HepG2 (cell line): ENCODE data around the gene GATM. TPM values are rescaled to one million over a fixed set of nuclear protein-coding genes. Genes with fewer than 3 reads are reported as not detected.

Source experiments
- ELF1 ChIP-seq: sonication (generic); formaldehyde crosslinking; IDR thresholded peaks from 2 replicates; pipeline ENCODE4 v1.4.0; 2020; ENCODE audit warnings: missing genetic modification reagents
- ELF3 ChIP-seq: IDR thresholded peaks from 2 replicates; pipeline ENCODE4 v1.6.1; 2016; ENCODE audit warnings: missing genetic modification reagents, missing compliant biosample characterization
- GATAD1 ChIP-seq: IDR thresholded peaks from 2 replicates; pipeline ENCODE4 v1.6.1; 2016; ENCODE audit warnings: missing genetic modification reagents, missing compliant biosample characterization
- MEF2D ChIP-seq: sonication (generic); formaldehyde crosslinking; IDR thresholded peaks from 2 replicates; pipeline ENCODE4 v1.5.1; 2020; ENCODE audit warnings: mild to moderate bottlenecking, missing genetic modification reagents
- MEIS2 ChIP-seq: sonication (generic); formaldehyde crosslinking; IDR thresholded peaks from 2 replicates; pipeline ENCODE4 v1.9.0; 2021; ENCODE audit warnings: mild to moderate bottlenecking, missing genetic modification reagents
- MTA1 ChIP-seq: sonication (generic); formaldehyde crosslinking; IDR thresholded peaks from 2 replicates; pipeline ENCODE4 v1.4.0; 2020; ENCODE audit warnings: missing genetic modification reagents, mild to moderate bottlenecking, borderline replicate concordance
- MXD4 ChIP-seq: IDR thresholded peaks from 2 replicates; pipeline ENCODE4 v1.6.1; 2016; ENCODE audit warnings: mild to moderate bottlenecking, missing biosample characterization, missing genetic modification reagents
- PITX1 ChIP-seq: sonication (generic); formaldehyde crosslinking; IDR thresholded peaks from 2 replicates; pipeline ENCODE4 v1.5.1; 2020; ENCODE audit warnings: mild to moderate bottlenecking, missing genetic modification reagents
- POLR2G ChIP-seq: fragments of 200-400 bp; formaldehyde crosslinking; IDR thresholded peaks from 2 replicates; pipeline ENCODE4 v1.6.1; 2018; ENCODE audit warnings: mild to moderate bottlenecking, low read depth, low read length, moderate library complexity
- YEATS2 ChIP-seq: sonication (generic); formaldehyde crosslinking; IDR thresholded peaks from 2 replicates; pipeline ENCODE4 v1.4.0; 2020; ENCODE audit warnings: missing genetic modification reagents, borderline replicate concordance
- ZBTB7B ChIP-seq: sonication (generic); formaldehyde crosslinking; IDR thresholded peaks from 2 replicates; pipeline ENCODE4 v1.4.0; 2020; ENCODE audit warnings: missing genetic modification reagents
- ZKSCAN1 ChIP-seq: fragments of 150-350 bp; IDR thresholded peaks from 2 replicates; pipeline ENCODE4 v1.6.1; 2014; ENCODE audit warnings: low read length
- ZNF274 ChIP-seq: sonication (generic); formaldehyde crosslinking; IDR thresholded peaks from 2 replicates; pipeline ENCODE4 v1.5.1; 2020; ENCODE audit warnings: mild to moderate bottlenecking, missing genetic modification reagents
- ZNF296 ChIP-seq: sonication (generic); formaldehyde crosslinking; conservative IDR thresholded peaks from 2 replicates; pipeline ENCODE4 v1.5.0; 2020; ENCODE audit warnings: mild to moderate bottlenecking, missing genetic modification reagents
- ZNF547 ChIP-seq: sonication (generic); formaldehyde crosslinking; IDR thresholded peaks from 2 replicates; pipeline ENCODE4 v1.5.1; 2020; ENCODE audit warnings: mild to moderate bottlenecking, missing genetic modification reagents
- ZNF605 ChIP-seq: sonication (generic); formaldehyde crosslinking; IDR thresholded peaks from 2 replicates; pipeline ENCODE4 v1.8.0; 2022; ENCODE audit warnings: mild to moderate bottlenecking, missing genetic modification reagents
- ZSCAN30 ChIP-seq: sonication (generic); formaldehyde crosslinking; IDR thresholded peaks from 2 replicates; pipeline ENCODE4 v1.5.0; 2020; ENCODE audit warnings: mild to moderate bottlenecking, missing genetic modification reagents
- polyA plus RNA-seq, 8 experiments: library from polyadenylated mRNA; depleted of rRNA in 3 of 8; stranded (reverse) in 7 of 8; unstranded in 1 of 8; fragments of >200 nt; fragmentation: Illumina TruSeq in 4 of 8; extraction: Trizol in 4 of 8; gene quantifications; 2 replicates each; pipeline versions ENCODE4 v1.2.1 to v1.2.3, GENCODE V29; 2011 to 2016; ENCODE audit warnings: low read depth in 4 of 8, missing spikeins in 1 of 8, mixed read lengths in 1 of 8; ENCODE audit not compliant: insufficient read depth in 1 of 8
- total RNA-seq, 5 experiments: library from RNA; depleted of rRNA; stranded (reverse); fragments of >200 nt; fragmentation: Illumina TruSeq; extraction: Trizol; gene quantifications; 2 replicates each; pipeline ENCODE4 v1.2.3, GENCODE V29; 2016; ENCODE audit warnings: low read depth in 1 of 5
- TF ChIP-seq, protein P1 (sequence below): sonication (generic); formaldehyde crosslinking; IDR thresholded peaks from 2 replicates; pipeline ENCODE4 v1.5.1; 2020; ENCODE audit warnings: mild to moderate bottlenecking, missing genetic modification reagents
- TF ChIP-seq, protein P2 (sequence below): sonication (generic); formaldehyde crosslinking; IDR thresholded peaks from 2 replicates; pipeline ENCODE4 v1.5.0; 2020; ENCODE audit warnings: missing genetic modification reagents, mild to moderate bottlenecking, borderline replicate concordance
- TF ChIP-seq, protein P3 (sequence below): sonication (generic); formaldehyde crosslinking; IDR thresholded peaks from 2 replicates; pipeline ENCODE4 v1.8.1; 2023; ENCODE audit warnings: missing genetic modification reagents, mild to moderate bottlenecking, borderline replicate concordance
- TF ChIP-seq, protein P4 (sequence below), 2 experiments: sonication (generic) in 1 of 2; formaldehyde crosslinking in 1 of 2; IDR thresholded peaks; 2 replicates each; pipeline versions ENCODE4 v1.4.0 to v1.6.1; 2018 to 2020; ENCODE audit warnings: missing genetic modification reagents in 2 of 2, borderline replicate concordance in 1 of 2, low read depth in 1 of 2, mild to moderate bottlenecking in 1 of 2, missing biosample characterization in 1 of 2
- TF ChIP-seq, protein P5 (sequence below): sonication (generic); formaldehyde crosslinking; IDR thresholded peaks from 2 replicates; pipeline ENCODE4 v1.8.0; 2022; ENCODE audit warnings: mild to moderate bottlenecking, missing genetic modification reagents; ENCODE audit not compliant: insufficient replicate concordance

Gene GATM
- total and polyA plus RNA-seq, 2 of the 13 experiments (the other 11 are each of a cell fraction or from before 2014, with no cell fraction given) = 2.1 to 16.8 TPM

DNA sequence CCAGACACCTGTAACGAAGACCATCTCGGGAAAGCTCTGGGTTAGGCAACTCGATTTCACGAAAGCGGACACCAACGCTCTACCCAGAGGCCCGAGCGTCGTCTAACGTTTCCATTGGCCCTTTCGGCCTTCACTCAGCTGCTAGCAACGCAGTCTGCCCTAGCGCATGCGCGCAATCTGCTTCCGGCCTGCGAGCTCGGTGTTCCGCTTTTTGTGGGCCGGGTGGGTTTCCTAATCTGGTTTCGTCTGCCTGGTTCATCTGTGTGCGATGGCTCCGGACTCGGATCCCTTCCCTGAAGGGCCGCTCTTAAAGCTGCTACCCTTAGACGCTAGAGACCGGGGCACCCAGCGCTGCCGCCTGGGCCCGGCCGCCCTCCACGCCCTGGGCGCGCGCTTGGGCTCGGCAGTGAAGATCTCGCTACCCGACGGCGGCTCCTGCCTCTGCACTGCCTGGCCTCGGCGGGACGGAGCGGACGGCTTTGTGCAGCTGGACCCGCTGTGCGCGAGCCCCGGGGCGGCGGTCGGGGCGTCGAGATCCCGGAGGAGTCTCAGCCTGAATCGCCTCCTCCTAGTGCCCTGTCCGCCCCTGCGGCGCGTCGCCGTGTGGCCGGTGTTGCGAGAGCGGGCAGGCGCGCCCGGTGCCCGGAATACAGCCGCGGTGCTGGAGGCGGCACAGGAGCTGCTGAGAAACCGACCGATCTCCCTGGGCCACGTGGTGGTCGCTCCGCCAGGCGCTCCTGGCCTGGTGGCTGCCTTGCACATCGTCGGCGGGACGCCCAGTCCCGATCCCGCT is 24.0 kb upstream of the GATM start (continued):
- TF ChIP-seq, protein P1, sequence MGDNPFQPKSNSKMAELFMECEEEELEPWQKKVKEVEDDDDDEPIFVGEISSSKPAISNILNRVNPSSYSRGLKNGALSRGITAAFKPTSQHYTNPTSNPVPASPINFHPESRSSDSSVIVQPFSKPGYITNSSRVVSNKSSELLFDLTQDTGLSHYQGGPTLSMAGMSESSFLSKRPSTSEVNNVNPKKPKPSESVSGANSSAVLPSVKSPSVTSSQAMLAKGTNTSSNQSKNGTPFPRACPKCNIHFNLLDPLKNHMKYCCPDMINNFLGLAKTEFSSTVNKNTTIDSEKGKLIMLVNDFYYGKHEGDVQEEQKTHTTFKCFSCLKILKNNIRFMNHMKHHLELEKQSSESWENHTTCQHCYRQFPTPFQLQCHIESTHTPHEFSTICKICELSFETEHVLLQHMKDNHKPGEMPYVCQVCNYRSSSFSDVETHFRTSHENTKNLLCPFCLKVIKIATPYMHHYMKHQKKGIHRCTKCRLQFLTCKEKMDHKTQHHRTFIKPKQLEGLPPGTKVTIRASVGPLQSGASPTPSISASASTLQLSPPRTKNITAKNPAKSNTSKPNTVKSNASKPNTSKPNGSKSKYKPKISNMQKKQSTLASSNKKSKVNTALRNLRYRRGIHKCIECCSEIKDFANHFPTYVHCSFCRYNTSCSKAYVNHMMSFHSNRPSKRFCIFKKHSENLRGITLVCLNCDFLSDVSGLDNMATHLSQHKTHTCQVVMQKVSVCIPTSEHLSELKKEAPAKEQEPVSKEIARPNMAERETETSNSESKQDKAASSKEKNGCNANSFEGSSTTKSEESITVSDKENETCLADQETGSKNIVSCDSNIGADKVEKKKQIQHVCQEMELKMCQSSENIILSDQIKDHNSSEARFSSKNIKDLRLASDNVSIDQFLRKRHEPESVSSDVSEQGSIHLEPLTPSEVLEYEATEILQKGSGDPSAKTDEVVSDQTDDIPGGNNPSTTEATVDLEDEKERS (CRISPR knock-in tag) = 0 out of 2 replicates have a peak, but pooled peaks have one; percentile 51
- TF ChIP-seq YEATS2 (CRISPR knock-in tag) (peak; percentile 94), ELF3 (CRISPR knock-in tag) (peak; percentile 65), POLR2G (peak; percentile 90), GATAD1 (CRISPR knock-in tag) (peak; percentile 95), ZSCAN30 (CRISPR knock-in tag) (no peak), ZNF547 (CRISPR knock-in tag) (peak; percentile 59), ZNF274 (CRISPR knock-in tag) (no peak; the same call in 1 of the 2 replicates), PITX1 (CRISPR knock-in tag) (peak; percentile 58; the same call in 1 of the 2 replicates), MEF2D (CRISPR knock-in tag) (peak; percentile 9; the same call in 1 of the 2 replicates), ZNF605 (CRISPR knock-in tag) (peak; percentile 11; the same call in 1 of the 2 replicates), MTA1 (CRISPR knock-in tag) (peak; percentile 56), ZNF296 (CRISPR knock-in tag) (0 out of 2 replicates have a peak, but pooled peaks have one; percentile 64), ZKSCAN1 (no peak), ZBTB7B (CRISPR knock-in tag) (peak; percentile 65), MXD4 (CRISPR knock-in tag) (peak; percentile 22), ELF1 (CRISPR knock-in tag) (peak; percentile 85), MEIS2 (CRISPR knock-in tag) (no peak)
- TF ChIP-seq, protein P2, sequence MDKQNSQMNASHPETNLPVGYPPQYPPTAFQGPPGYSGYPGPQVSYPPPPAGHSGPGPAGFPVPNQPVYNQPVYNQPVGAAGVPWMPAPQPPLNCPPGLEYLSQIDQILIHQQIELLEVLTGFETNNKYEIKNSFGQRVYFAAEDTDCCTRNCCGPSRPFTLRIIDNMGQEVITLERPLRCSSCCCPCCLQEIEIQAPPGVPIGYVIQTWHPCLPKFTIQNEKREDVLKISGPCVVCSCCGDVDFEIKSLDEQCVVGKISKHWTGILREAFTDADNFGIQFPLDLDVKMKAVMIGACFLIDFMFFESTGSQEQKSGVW (CRISPR knock-in tag) = no peak
- TF ChIP-seq, protein P3, sequence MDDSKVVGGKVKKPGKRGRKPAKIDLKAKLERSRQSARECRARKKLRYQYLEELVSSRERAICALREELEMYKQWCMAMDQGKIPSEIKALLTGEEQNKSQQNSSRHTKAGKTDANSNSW (CRISPR knock-in tag) = no peak; the same call in 1 of the 2 replicates
- TF ChIP-seq, protein P4, sequence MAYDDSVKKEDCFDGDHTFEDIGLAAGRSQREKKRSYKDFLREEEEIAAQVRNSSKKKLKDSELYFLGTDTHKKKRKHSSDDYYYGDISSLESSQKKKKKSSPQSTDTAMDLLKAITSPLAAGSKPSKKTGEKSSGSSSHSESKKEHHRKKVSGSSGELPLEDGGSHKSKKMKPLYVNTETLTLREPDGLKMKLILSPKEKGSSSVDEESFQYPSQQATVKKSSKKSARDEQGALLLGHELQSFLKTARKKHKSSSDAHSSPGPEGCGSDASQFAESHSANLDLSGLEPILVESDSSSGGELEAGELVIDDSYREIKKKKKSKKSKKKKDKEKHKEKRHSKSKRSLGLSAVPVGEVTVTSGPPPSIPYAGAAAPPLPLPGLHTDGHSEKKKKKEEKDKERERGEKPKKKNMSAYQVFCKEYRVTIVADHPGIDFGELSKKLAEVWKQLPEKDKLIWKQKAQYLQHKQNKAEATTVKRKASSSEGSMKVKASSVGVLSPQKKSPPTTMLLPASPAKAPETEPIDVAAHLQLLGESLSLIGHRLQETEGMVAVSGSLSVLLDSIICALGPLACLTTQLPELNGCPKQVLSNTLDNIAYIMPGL (CRISPR knock-in tag; IDR thresholded peaks at IDR 0.05; ENCODE audit: borderline replicate concordance in 1 of 2, low read depth in 1 of 2) = peak; percentile 96 to 97
- TF ChIP-seq, protein P5, sequence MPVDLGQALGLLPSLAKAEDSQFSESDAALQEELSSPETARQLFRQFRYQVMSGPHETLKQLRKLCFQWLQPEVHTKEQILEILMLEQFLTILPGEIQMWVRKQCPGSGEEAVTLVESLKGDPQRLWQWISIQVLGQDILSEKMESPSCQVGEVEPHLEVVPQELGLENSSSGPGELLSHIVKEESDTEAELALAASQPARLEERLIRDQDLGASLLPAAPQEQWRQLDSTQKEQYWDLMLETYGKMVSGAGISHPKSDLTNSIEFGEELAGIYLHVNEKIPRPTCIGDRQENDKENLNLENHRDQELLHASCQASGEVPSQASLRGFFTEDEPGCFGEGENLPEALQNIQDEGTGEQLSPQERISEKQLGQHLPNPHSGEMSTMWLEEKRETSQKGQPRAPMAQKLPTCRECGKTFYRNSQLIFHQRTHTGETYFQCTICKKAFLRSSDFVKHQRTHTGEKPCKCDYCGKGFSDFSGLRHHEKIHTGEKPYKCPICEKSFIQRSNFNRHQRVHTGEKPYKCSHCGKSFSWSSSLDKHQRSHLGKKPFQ (CRISPR knock-in tag) = peak; percentile 60
